ENCODE data around the gene NCOR2. TPM values are rescaled to one million over a fixed set of nuclear protein-coding genes. Genes with fewer than 3 reads are reported as not detected.

NCOR2 gene
- total RNA-seq, 4 donors from 2014 or later = 45.3 to 178 (median 99.9) TPM

DNA sequence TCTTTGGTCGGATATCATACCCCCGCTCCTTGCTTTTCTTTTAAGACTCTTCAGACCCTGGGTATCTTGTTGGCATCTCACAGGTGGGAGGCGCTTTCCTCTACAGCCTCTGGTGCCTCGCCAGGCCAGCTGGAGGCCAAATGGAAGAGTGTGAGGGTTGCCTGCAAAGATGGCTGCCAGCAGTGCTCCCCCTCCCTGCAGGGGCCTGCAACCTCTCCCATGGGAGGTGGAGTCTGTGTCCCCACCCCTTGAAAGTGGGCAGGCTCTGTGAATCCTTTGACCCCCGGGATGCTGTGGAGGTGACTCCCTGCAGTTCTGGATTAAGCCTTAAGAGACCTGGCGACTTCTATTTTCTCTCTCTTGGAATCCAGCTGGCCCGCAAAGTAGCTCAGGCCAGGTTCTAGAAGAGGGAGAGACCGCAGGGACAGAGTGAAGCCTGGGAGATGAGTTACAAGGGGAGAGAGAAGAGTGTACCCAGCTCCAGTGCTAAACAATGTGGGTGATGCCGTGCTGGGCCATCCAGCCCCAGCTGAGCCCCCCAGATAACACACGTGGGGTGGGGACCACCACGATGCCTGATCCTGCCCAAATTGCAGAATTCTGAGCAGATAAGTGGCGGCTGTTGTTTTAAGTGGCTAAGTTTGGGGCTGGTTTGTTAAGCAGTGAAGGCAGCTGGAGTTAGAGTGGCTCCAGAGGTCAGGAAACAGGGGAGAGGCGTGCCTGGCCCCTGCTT lies 37.9 kb upstream of the NCOR2 start:
- TF ChIP-seq, protein P1, sequence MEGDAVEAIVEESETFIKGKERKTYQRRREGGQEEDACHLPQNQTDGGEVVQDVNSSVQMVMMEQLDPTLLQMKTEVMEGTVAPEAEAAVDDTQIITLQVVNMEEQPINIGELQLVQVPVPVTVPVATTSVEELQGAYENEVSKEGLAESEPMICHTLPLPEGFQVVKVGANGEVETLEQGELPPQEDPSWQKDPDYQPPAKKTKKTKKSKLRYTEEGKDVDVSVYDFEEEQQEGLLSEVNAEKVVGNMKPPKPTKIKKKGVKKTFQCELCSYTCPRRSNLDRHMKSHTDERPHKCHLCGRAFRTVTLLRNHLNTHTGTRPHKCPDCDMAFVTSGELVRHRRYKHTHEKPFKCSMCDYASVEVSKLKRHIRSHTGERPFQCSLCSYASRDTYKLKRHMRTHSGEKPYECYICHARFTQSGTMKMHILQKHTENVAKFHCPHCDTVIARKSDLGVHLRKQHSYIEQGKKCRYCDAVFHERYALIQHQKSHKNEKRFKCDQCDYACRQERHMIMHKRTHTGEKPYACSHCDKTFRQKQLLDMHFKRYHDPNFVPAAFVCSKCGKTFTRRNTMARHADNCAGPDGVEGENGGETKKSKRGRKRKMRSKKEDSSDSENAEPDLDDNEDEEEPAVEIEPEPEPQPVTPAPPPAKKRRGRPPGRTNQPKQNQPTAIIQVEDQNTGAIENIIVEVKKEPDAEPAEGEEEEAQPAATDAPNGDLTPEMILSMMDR (IDR thresholded peaks at IDR 0.05) = no peak
- TF ChIP-seq POLR2A (IDR thresholded peaks at IDR 0.05) = no peak

DNA sequence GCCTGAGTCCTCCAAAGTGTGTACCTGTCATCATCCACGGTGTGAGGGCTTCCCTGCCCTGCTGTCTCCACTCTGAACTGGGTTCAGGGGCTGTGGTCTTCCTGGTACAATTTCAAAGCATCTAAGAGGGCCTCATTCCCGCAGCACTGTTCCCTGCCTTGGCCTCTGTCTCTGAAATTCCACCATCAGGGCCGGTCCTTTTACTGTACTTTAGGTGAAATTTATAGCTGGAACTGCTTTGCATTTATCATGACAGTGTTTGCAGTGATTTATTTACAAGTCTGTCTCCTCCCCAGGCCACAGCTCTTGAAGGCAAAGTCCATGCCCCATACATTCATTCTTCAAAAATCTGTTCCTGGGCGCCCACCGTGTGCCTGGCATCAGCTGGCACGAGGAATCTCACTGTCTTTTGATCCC lies 36.9 kb upstream of the NCOR2 start:
- Histone ChIP-seq H3K36me3 (no peaks in the 10 kb centered on the region), H3K9me3 (no peaks in the 10 kb centered on the region), H3K27me3 (no peaks in the 10 kb centered on the region), H3K4me3 (replicated peaks in 1 of 3) (no peak overlapping the region), H3K4me1 (peaks cover 2 to 11% of the 10 kb centered on the region in 2 donors), H3K27ac (no peak overlapping the region)
- DNase-seq = no peak
- TF ChIP-seq, protein P1 (IDR thresholded peaks at IDR 0.05) = no peak
- no peak for TF ChIP-seq POLR2A (IDR thresholded peaks at IDR 0.05)
- intact Hi-C loops (cut with DNase I) = no loop called here
- 83 to 90% methylated on average over 6 of the region's 6 CpGs for WGBS, 2 donors

More for the DNA sequence above, 37.9 kb upstream of the NCOR2 start:
- Histone ChIP-seq H3K36me3 (no peaks in the 10 kb centered on the region), H3K4me1 (peaks cover 8 to 18% of the 10 kb centered on the region in 2 donors), H3K27me3 (no peaks in the 10 kb centered on the region), H3K27ac (peak overlapping the region in 1 of 3 donors; percentile 46), H3K4me3 (replicated peaks in 1 of 3) (no peak overlapping the region), H3K9me3 (no peaks in the 10 kb centered on the region)
- DNase-seq = no peak
- 74 to 76% methylated on average over 13 of the region's 13 CpGs for WGBS, 2 donors
- intact Hi-C loops (cut with DNase I) = no loop called here

DNA sequence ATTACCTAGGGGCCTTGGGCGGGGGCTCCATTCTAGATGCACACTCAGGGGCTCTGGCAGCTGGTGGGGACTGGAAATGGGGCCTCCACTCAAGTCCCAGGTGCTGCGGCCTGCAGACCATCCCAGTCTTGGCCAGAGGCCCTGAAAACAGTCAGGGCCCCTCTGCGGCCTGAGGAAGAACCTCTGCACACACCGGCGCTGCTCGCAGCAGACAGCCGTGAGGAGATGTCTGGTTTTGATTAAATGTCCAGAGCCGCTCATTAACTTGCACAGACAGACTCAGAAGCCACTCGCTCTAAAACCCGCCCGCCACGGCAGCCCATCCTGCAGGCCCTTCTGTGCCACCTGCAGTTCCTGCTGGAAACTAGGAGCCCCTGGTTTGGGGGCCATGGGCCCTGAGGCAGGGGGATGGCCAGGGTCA lies 36.4 kb upstream of the NCOR2 start:
- WGBS, 2 donors = 95 to 100% methylated on average over 4 to 5 of the region's 12 CpGs
- intact Hi-C loops (cut with DNase I) = no loop called here

DNA sequence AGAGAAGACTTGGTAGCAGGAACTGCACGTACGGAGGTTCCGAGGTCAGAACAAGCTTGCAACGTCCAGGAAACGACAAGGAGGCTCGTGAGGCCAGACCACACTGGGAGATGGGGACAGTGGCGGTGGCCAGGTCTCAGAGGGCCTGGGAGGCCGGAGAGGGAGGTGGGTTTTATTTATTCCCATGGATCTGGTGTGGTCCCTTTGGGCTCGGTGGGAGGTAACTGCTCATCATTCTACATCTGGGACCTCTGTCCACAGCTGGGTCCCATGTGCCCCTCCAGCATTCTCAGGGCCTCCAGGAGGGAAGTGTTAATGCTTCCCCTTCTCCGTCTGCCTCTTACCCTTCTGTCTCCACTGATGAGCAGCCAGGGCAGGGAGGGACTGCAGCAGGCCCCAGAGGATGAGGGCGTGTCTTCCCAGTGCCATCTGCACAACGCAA lies 35.7 kb upstream of the NCOR2 start:
- Histone ChIP-seq H3K36me3 (no peaks in the 10 kb centered on the region), H3K4me3 (replicated peaks in 1 of 3) (no peak overlapping the region), H3K27me3 (no peaks in the 10 kb centered on the region), H3K27ac (no peak overlapping the region), H3K9me3 (no peaks in the 10 kb centered on the region), H3K4me1 (no peaks in the 10 kb centered on the region)
- intact Hi-C loops (cut with DNase I) = no loop called here
- DNase-seq = no peak
- TF ChIP-seq POLR2A (IDR thresholded peaks at IDR 0.05) = no peak
- TF ChIP-seq, protein P1 (IDR thresholded peaks at IDR 0.05) = no peak
- WGBS, 2 donors = 77 to 85% methylated on average over 12 of the region's 12 CpGs

More for the DNA sequence above, 36.4 kb upstream of the NCOR2 start:
- H3K4me1 ChIP-seq = peaks cover 0 to 7% of the 10 kb centered on the region in 2 donors
- no peaks in the 10 kb centered on the region for H3K9me3 ChIP-seq
- TF ChIP-seq POLR2A (IDR thresholded peaks at IDR 0.05) = no peak
- TF ChIP-seq, protein P1 (IDR thresholded peaks at IDR 0.05) = no peak
- H3K36me3 ChIP-seq = no peaks in the 10 kb centered on the region
- no peak for DNase-seq
- H3K4me3 ChIP-seq (replicated peaks in 1 of 3) = no peak overlapping the region
- no peaks in the 10 kb centered on the region for H3K27me3 ChIP-seq
- H3K27ac ChIP-seq = no peak overlapping the region

DNA sequence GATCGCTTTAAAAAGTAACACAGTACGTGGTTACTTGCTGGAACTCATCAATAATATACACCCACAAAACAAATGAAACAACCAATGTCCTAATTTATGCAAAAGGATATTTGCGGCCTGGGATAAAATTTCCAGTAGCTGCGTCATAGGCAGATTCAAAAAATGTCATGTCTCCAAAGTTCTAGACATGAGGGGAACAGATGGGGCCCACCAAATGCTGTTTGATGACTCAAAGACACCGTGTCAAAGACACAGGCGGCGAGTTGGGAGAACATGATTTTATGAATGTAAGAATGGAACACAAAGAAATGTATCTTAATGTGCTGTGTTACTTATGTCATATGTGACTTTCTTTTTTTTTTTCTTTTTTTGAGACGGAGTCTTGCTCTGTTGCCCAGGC lies 34.3 kb upstream of the NCOR2 start:
- H3K9me3 ChIP-seq = no peaks in the 10 kb centered on the region
- no peak for DNase-seq
- TF ChIP-seq, protein P1 (IDR thresholded peaks at IDR 0.05) = no peak
- TF ChIP-seq POLR2A (IDR thresholded peaks at IDR 0.05) = no peak
- WGBS, 2 donors = 93 to 97% methylated on average over 8 of the region's 8 CpGs
- H3K4me1 ChIP-seq = no peaks in the 10 kb centered on the region
- H3K36me3 ChIP-seq = no peaks in the 10 kb centered on the region
- H3K27ac ChIP-seq = no peak overlapping the region
- H3K27me3 ChIP-seq = no peaks in the 10 kb centered on the region
- H3K4me3 ChIP-seq (replicated peaks in 1 of 3) = no peak overlapping the region
- intact Hi-C loops (cut with DNase I) = no loop called here
